Stimulated activated CD4-positive, alpha-beta T cell treated with anti-CD3 and anti-CD28 coated beads, Interleukin-1b, Interleukin-23, amount 100 ng/mL, for 4 hours (primary cell): ENCODE results near the gene B3GALT6.

Experiments
- DNase-seq, 2 donors: peaks; one replicate each; pipeline ENCODE4 v3.0.0-alpha.2; 2020; ENCODE audit warnings: low read depth in 2 of 2

Gene B3GALT6

DNA sequence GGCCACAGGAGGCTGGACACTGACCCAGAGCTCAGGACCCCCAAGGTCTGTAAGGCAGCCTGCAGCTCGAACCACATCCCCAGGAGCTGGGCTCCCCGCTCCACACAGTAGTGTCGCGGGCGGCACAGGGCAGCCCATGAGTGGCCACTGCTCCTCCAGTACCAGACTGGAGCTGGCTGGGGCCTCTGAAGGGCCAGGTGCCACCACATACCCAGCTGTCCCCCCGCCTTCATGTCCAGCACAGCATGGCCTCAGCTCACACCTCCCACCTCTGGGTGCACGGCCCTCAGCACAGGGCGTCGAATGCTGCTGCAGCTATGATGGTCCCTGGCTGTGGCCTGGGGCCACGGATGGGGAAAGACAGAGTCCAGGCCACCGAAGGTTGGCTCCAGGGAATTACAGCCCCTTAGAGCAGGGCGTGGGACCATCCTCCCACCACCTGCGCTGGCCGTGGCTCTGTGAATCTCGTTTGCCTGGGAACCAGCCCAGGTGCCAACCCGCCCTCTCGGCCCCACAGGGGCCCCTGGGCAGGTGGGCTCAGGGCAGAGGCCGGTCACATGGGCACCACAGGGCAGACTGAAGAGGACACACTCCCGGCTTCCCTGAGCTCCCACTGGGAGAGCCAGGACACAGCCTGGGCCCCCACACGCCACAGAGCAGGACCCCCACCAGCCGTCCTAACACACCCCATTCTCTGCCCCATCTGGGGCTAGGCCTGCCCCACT lies 16.0 kb upstream of the B3GALT6 start:
- no peak for DNase-seq

DNA sequence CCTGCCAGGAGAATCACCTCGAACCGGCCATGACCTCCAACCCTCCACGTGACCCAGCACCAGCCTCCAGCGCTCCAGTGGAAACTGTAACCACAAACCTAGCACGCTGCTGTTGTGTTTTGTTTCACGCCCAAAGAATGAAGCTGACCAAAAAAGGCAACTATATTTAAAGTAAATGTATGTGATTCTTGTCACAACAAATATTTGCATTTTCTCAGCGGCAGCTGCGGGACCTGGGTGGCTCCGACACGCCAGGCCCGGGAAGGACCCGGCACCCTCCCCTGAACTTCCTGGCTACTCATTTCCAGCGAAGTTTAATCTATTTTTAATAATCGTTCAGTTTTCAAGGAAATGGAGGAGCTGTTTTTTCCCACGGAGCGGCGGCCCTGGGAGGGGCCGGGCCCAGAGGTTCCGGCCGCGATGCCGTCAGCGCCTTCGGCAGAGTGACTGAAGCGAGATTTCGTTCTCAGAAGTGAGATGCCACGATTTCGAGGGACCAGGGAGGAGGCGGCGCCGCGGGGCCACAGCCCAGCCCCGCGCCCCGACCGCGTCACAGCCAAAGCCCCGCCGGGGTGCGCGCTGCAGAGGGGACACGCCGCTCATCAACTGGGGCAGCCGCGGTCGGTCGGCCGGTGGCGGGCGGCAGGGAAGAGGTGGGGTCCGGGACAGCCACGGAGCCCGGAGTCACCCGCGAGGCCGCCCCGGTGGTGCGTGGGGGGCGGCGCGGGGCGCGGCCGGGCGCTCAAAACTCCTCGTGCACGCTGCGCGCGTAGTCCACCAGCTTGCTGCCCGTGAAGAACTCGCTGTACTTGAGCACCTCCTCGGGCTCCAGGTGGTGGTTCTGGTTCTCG lies 15.0 kb upstream of the B3GALT6 start:
- peak in 1 of 2 donors; percentile 35 for DNase-seq

DNA sequence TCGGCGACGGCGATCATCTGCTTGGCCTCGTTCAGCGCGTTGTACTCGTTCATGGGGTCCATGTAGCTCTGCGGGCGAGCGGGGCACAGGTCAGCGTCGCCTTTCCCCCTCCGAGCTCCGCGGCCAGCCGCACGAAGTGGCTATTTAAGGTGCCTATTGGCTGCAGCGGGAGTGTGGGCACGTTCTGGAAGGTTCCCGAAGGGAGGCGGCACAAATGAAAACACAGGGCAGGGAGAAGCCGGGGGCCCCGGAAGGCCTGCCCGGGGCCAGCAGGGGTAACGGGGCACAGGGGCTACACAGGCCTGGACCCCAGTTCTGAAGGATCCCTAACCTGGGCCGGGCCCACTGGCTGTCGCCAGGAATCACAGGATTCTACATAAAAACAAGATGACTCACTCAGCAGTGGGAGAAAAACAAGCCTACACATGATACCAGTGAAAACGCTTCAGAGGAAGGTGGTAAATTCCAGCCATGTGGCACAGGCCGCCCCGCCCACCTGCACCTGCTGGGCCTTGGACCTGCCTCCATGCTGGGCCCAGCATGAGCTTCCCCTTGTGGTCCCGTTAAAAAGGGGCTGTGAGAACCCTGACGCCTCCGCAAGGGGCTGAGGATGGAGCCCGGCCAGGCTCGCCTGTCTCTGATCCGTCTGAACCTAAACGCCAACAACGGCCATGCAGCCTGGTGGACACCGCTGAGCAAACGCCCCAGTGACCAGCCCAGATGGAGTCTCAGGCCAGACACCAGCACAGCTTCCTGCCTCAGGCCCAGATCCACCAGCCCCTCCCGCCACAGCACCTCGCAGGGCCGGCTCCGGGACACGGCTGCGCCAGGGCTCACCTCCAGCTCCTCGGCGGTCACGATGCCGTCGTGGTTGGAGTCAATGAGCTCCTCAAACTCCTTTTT lies 14.2 kb upstream of the B3GALT6 start:
- peak; percentile 43 to 62 for DNase-seq

DNA sequence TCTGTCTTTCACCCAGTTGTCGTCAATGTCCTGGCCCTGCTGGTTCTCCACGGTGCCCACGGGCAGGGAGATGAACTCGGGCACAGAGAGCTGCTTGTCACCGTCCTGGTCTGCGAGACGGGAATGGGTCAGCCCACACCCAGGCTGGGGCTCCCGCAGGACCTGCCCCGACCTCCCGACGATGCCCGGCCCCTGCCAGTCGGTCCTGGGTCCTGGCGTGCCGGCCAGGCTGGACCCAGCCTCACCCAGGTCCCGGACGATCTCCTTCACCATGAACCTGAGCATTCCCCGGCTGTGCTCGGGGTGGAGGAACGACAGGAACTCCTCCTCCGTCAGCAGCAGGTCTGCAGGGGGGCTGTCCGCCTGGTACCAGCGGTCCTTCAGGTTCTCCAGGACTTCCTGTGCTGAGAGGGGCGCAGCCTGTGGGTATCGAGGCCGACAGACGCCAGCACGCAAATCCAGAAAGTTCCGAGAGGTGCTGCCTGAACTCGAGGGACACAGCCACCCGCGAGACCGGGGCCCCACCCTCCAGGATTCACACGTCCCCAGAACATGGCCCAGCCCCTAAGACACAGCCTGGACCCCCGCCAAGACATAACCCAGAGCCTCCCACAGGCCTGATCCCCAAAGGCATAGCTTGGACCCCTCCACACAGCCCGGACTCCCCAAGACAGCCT lies 13.4 kb upstream of the B3GALT6 start:
- DNase-seq = no peak

DNA sequence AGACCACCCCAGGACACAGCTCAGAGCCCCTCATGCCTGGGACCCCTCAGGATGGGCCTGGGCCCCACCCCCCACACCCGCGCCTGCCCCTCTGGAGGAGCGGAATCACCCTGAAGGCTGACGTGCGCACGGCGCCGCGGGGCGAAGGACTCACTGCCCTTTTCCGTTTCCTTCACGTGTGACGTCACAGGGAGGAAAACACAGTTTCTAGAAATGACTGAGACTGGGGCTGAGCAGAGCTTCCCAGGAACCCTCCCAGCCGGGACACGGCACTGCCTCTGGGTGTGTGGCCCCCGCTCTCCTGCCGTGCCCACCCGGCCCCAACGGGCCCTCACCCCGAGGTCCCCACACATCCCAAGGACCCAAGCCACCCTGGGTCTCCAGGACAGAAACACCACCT lies 12.7 kb upstream of the B3GALT6 start:
- DNase-seq = peak in 1 of 2 donors; percentile 51

DNA sequence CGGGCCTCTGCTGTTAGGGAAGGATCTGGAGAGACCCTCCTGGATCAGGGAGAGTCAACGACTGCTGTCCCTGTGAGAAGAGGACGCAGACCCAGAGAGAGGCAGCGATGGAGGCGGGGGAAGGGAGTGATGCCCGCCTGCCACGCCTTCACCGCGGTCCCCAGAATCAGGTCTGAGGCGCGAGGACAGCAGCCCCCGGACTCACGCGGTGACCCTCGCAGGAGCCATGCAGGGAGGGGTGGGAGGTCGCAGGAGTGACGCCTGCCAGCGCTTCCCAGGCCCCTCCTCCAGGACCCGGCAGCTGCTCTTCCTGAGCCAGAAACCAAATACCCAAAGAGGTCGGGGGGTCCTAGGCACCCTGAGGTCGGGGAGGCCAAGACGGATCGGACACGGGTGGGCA lies 11.8 kb upstream of the B3GALT6 start:
- DNase-seq = no peak

DNA sequence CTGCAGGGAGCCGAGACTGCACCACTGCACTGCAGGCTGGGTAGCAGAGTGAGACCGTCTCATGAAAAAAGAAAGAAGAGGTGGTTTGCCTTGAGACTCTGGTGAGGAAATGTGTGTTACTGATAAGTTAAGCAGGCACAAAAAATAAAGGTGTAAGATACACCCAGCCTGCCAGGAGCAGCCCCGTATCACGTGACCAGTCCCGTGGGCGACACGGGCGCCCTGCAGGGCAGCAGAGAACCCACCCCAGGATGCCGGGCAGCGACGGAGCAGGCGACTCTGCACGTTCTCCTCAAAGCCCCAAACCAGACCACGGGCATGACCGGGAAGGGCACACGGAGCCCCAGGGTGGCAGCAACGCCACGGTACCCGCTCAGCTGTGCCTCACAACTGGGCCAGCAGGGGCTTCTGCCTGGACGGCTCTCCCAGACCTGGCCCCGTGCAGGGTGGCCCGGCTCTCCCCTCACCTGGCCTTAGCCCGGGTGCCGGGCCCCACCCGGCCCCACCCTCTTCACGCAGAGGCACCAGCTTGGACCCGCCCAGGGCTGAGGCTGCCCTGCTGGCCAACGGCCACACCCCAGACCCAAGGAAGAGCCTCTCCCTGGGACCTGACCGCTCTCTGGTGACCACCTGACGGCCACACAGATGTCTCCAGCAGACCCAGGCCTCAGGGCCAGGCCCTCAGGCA lies 10.0 kb upstream of the B3GALT6 start:
- DNase-seq = no peak

DNA sequence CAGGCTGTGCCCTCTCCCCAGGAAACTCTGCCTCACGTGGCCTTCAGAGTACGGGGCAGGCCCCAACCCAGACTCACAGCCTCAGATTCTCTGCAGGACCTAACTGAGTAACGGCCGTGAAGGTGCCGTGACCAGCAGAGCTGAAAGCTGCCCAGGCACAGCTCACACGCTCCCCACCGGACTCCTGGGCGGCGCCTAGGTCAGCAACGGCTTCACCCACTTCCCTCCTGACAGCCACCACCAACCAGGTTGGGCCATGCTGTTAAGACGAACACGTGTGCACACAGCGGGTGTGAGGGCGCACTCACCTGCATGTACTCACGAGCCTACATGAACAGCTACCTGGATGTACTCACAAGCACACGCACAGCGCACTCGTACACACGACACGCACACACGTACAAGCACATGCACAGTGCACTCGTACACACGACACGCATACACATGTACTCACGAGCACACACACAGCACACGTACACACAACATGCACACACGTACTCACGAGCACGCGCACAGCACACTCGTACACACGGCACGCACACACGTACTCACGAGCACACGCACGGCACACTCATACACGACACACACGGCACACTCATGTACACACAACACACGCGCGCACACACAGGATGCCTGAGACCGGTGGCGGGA lies 9.3 kb upstream of the B3GALT6 start:
- DNase-seq = no peak

DNA sequence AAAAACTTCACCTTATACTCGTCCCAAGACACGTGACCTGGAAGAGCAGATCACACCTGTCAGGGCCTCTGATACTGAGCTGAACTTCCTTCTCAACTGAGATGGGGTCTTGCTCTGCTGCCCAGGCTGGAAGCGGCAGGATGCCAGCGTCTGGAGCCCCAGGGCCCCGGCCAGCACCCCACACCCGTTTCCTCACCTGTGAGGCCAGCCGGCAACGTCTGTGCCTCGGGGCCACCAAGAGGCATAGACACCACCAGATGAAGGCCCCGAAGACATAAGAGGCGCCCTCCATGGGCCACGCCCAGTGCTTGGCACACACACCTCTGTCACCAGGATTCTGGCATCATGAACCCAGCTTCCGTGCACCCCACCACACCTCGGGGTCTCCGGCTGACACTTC lies 8.7 kb upstream of the B3GALT6 start:
- no peak for DNase-seq

DNA sequence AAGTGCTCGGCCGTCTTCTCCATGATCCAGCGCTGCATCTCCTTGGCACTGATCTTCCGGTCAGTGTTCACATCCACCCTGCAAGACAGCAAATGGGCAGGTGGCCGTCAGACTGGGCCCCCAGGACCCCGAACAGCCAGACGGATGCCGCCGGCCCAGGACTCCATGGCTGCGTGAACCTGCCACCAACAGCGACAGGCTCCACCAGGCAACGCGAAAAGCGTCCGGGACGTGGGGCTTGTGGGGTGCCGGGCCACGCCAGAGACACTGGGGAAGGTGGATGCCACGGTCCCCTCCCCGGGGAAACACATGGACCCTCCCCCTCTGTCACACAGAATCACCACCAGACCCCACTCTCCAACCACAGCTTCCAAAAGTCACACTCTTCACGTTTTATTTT lies 8.1 kb upstream of the B3GALT6 start:
- DNase-seq = no peak

DNA sequence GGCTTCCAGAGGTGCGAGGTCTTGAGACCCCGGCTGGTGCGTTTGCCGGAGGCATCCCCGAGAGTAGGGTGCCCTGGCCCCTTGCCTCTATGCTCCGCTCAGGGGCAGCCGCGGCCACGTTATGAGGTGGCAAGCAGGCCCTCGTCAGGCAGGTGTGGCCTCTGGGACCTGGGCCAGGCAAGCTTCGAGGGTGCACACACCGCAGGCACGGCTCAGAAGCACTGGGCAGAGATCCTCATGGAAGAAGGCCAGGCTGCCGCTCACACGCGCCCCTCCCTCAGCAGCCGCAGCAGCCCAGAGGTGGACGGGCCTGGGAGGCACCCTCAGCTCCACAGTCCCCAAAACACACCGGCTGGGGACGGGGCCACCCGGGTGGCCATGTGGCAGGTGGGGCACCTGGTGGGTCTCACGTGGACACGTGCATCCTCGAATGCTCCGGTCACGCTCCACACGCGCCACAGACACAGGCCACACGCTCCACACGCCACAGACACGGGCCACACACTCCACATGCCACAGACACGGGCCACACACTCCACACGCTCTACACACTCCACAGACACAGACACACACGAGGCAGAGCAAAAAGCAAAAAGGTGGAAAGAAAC lies 6.7 kb upstream of the B3GALT6 start:
- no peak for DNase-seq

DNA sequence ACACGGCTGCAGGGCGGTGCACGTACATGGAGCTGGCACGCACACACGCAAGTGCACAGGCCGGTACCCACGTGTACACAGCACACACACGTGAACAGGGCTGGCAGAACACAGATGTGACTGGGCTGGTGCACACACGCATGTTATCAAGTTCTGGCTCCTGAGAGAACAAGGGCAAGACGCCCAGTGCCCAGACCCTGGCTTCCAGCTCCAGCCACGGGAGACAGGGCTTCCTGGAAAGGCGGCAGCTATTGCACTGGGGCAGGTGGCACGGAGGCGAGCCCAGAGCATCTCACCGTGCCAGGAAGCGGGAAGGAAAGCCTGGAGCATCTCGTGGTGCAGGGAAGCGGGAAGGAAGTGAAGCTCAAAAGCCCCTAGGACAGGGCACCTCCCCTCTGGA lies 6.1 kb upstream of the B3GALT6 start:
- no peak for DNase-seq

DNA sequence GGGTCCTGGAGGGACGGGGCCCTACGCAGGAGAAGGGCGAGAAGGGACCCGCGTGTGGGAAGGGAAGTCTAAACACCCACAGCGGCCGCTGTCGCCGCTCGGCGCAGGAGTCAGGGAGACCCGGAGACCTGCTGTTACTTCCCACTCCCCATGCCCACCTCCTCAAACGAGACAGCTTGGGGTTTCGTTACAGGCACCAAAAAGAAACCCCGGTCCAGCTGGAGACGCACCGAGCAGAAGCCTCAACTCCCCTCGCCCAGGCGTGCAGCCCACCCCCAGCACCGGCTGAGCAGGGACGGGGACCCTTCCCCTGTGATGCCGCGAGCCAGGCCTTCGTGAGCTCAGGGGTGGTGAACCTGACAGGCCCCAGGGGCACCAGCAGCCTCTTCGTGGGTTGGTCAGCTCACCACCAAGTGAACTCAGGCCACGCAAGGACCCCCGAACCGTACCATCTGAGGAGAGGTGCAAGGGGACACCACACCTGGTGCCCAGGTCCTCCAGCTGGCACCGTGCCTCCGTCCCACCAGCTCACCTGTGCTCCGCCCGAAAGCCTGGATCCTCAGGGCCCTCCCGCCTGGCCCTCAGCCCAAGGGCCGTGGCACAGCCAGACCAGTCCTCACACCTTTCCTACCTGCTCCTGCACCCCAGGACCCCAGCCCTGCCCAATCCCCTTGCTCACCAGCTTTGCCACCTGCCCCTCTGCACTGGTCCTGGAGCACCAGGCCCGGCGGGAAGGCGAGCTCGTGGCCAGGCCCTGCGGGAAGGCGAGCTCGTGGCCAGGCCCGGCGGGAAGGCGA lies 5.3 kb upstream of the B3GALT6 start:
- DNase-seq = no peak

DNA sequence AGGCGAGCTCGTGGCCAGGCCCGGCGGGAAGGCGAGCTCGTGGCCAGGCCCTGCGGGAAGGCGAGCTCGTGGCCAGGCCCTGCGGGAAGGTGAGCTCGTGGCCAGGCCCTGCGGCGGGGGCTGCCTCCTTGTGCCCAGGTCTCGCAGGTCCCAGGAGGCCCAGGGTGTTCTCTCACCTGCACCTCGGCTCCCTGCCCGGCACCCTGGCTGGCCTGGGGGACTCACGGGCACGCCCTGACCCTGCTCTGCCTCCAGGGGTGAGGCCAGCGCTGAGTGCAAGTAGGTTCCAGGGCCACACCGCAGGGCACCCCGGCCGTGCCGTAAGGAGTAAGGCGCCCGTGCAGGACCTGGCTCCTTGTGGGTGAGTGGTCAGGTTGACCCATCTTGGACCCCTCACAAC lies 4.7 kb upstream of the B3GALT6 start:
- DNase-seq = no peak

DNA sequence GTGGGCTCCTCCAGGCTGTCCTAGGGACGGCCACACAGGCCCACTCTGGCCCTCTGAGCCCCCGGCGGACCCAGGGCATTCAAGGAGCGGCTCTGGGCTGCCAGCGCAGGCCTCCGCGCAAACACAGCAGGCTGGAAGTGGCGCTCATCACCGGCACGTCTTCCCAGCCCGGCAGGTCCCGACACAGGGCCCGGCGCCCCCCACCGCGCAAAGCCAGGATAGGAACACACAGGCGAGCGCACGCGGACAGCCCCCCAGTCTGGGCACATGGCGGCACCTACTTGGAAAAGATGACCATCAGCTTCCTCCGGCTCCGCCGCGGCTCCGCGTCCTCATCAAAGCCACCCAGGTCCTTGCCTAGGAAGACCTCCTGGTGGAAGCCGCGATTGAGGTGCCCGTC lies 3.9 kb upstream of the B3GALT6 start:
- no peak for DNase-seq

DNA sequence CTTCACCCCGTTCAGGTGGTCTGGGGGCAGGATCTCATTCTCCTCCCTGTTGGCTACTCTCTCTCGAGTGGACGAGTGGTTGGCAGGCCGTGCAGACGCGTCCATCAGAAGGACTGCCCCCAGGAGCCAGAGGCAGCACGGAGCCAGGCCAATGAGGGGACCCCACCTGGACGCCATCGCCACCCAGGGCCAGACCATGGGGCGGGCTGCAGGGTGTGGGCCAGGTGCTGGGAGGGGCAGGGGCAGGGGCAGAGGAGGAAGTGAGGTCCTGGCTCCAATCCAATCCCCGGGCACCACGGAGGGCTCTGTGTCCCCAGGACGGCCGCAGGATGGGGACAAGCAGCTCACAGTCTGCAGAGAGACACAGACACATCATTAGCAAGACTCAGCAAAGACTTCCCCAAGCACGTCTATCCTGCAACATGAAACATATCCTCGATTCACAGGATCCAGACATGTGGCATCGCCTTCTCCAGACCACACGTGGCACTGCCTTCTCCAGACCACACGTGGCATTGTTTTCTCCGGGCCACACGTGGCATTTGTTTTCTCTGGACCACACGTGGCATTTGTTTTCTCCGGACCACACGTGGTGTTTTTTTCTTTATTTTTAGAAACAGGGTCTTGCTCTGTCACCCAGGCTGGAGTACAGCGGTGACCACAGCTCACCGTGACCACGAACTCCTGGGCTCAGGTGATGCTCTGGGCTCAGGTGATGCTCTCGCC lies 3.3 kb upstream of the B3GALT6 start:
- DNase-seq = no peak

DNA sequence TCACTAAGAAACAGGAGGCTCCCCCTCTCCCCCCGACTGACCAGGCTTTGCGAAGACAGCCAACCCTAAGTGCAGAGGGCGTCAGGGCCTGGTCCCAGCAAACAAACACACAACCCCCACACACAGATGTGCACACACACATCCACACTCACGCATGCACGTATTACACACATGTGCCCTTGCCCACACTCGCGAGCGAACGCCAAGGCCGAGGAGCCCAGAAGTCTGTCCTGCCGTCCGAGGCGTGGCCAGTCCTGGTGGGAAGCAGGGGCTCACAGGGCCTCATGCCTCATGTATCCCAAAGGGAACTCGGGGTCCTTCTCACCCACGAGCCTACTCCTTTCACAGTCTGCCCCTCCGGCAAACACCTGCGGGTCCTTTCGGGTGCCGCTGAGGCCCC lies 2.3 kb upstream of the B3GALT6 start:
- no peak for DNase-seq

DNA sequence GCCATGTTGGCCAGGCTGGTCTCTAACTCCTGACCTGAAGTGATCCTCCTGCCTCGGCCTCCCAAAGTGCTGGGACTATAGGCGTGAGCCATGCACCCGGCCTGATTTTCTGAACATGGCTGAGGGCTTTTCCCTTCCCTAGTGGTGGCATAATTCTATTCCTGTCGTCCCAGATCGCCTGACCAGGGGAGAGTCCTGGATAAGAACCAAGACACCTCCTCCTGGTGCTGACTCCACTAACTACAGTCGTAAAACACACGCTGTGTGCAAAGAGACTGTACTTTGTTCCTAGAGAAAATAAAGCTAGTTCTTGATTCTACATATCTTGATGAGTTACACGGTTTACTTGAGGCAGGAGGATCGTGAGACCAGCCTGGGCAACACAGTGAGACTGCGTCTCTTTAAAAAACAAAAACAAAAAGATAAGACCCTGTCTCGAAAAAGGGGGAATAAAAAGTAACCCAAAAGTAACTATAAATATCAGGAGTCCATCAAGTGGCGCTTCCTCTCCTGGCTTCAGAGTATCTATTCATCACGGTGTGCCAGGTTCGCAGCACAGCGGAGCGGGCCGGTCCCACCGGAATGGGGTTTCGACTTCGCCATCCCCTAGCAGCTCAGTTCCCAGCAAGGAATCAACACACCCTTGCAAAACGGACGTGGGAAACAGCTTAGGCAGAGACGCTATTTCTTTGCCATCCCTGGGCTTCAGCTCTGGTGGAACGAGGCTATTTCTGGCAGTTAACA lies 1.2 kb upstream of the B3GALT6 start:
- DNase-seq = no peak
